ENCODE measurements around the gene ACTL8. TPM values are rescaled to one million over a fixed set of nuclear protein-coding genes. Genes with fewer than 3 reads are reported as not detected.

Gene ACTL8
- polyA plus RNA-seq, 2 of the 4 experiments (the other 2 are of a cell fraction): 0.30 to 1.3 TPM

GRCh38 chr1:17773591-17774326 lies 18.6 kb downstream of the ACTL8 start:
- Histone ChIP-seq H3K9me3 (no peaks in the 10 kb centered on the region), H3K4me1 (peaks cover 10% of the 10 kb centered on the region), H3K27ac (no peak overlapping the region), H3K4me3 (no peak overlapping the region), H3K4me2 (no peak overlapping the region)
- FAIRE-seq: no peak
- CTCF ChIA-PET: no interaction called here
- WGBS (ENCODE audit: missing lambda C conversion rate): 67% methylated on average over 13 of the region's 16 CpGs
- TF ChIP-seq CEBPB (IDR thresholded peaks at IDR 0.05) (no peak), FOXS1 (CRISPR knock-in tag; IDR thresholded peaks at IDR 0.05) (no peak), BCL3 (IDR thresholded peaks at IDR 0.05) (no peak), BHLHE40 (IDR thresholded peaks at IDR 0.05; ENCODE audit: low read depth, low read length) (no peak)
- DNase-seq (ENCODE audit: low read depth in 1 of 2, low spot score in 1 of 2): no peak
- no peak for ATAC-seq
- POLR2A ChIA-PET: no interaction called here

GRCh38 chr1:17774452-17774851 lies 19.3 kb downstream of the ACTL8 start:
- TF ChIP-seq GATA3 (IDR thresholded peaks at IDR 0.05; ENCODE audit: borderline replicate concordance) (no peak), SREBF2 (IDR thresholded peaks at IDR 0.05) (no peak)
- Histone ChIP-seq H3K9me3 (no peaks in the 10 kb centered on the region), H3K4me2 (no peak overlapping the region), H3K27ac (no peak overlapping the region), H3K4me3 (no peak overlapping the region), H3K4me1 (peaks cover 3% of the 10 kb centered on the region)
- 100% methylated on average over 2 of the region's 6 CpGs for WGBS (ENCODE audit: missing lambda C conversion rate)
- DNase-seq (ENCODE audit: low read depth in 1 of 2, low spot score in 1 of 2) (no peak), FAIRE-seq (no peak), ATAC-seq (no peak)
- POLR2A ChIA-PET: no interaction called here
- CTCF ChIA-PET: no interaction called here

GRCh38 chr1:17775796-17776195 lies 20.7 kb downstream of the ACTL8 start:
- WGBS (ENCODE audit: missing lambda C conversion rate): 62% methylated on average over 2 of the region's 2 CpGs
- CTCF ChIA-PET: interaction anchor here (1.4 kb wide), 1 partner anchor 10 kb away, joined by 5 read pairs; no protein-coding TSS in a partner anchor
- Histone ChIP-seq H3K4me3 (no peak overlapping the region), H3K4me2 (no peak overlapping the region), H3K9me3 (no peaks in the 10 kb centered on the region), H3K4me1 (no peaks in the 10 kb centered on the region), H3K27ac (no peak overlapping the region)
- TF ChIP-seq ZFP36 (IDR thresholded peaks at IDR 0.05; ENCODE audit: borderline replicate concordance, partially characterized antibody) (peak; percentile 63), MAFK (IDR thresholded peaks at IDR 0.05; ENCODE audit: partially characterized antibody) (no peak)
- no peak for FAIRE-seq
- POLR2A ChIA-PET: no interaction called here
- DNase-seq (ENCODE audit: low read depth in 1 of 2, low spot score in 1 of 2): no peak
- no peak for ATAC-seq

- no peak for FAIRE-seq
- TF ChIP-seq POLR2A (IDR thresholded peaks at IDR 0.05; ENCODE audit: low read length): no peak
- TF ChIP-seq HOXB13 (CRISPR knock-in tag; IDR thresholded peaks at IDR 0.05; ENCODE audit: low read depth): no peak
- no peak for TF ChIP-seq CHD2 (IDR thresholded peaks at IDR 0.05; ENCODE audit: low read length, partially characterized antibody)
- no peak for TF ChIP-seq HDAC2 (IDR thresholded peaks at IDR 0.05)
- TF ChIP-seq ZFP36 (IDR thresholded peaks at IDR 0.05; ENCODE audit: borderline replicate concordance, partially characterized antibody): no peak
- no peak for TF ChIP-seq ZNF302 (CRISPR knock-in tag; IDR thresholded peaks at IDR 0.05)
- no peak for TF ChIP-seq CTCF (IDR thresholded peaks at IDR 0.05)
- TF ChIP-seq EHMT2 (IDR thresholded peaks at IDR 0.05; ENCODE audit: low read depth): no peak
- no peak for TF ChIP-seq TP53 (CRISPR knock-in tag; IDR thresholded peaks at IDR 0.05)
- no peak for TF ChIP-seq REST (IDR thresholded peaks at IDR 0.05)
- no peak for TF ChIP-seq NPAS2 (CRISPR knock-in tag; IDR thresholded peaks at IDR 0.05; ENCODE audit: borderline replicate concordance)
- TF ChIP-seq RAD21 (conservative IDR thresholded peaks at IDR 0.05 in 1 of 2, IDR thresholded peaks at IDR 0.05 in 1 of 2): no peak
- no peak for TF ChIP-seq ATOH8 (CRISPR knock-in tag; IDR thresholded peaks at IDR 0.05; ENCODE audit: low read depth)
- no peak for TF ChIP-seq SREBF2 (IDR thresholded peaks at IDR 0.05)
- no peak for TF ChIP-seq CHD4 (IDR thresholded peaks at IDR 0.05; ENCODE audit: borderline replicate concordance)
- TF ChIP-seq BCL3 (IDR thresholded peaks at IDR 0.05): no peak
These were observed 21.3 kb downstream of the ACTL8 start for GRCh38 chr1:17776426-17776825.

More at GRCh38 chr1:17776426-17776825, 21.3 kb downstream of the ACTL8 start:
- no peaks in the 10 kb centered on the region for H3K4me1 ChIP-seq
- ChIA-PET POLR2A (no interaction called here), CTCF (interaction anchor here (0.6 to 1.4 kb wide), 2 partner anchors 9 to 195 kb away, joined by 3 to 5 read pairs; no protein-coding TSS in a partner anchor)
- H3K9me3 ChIP-seq: no peaks in the 10 kb centered on the region
- DNase-seq (ENCODE audit: low read depth in 1 of 2, low spot score in 1 of 2) (no peak), ATAC-seq (no peak)
- H3K4me3 ChIP-seq: no peak overlapping the region
- H3K27ac ChIP-seq: no peak overlapping the region
- WGBS (ENCODE audit: missing lambda C conversion rate): 76% methylated on average over 10 of the region's 11 CpGs
- no peak overlapping the region for H3K4me2 ChIP-seq
